GM21825 (cell line): ENCODE measurements around the gene MARCKS.

Source experiments
- ATAC-seq: cut with Tn5 transposase; IDR thresholded peaks from one replicate; pipeline ENCODE4 v1.9.1; 2021; ENCODE audit warnings: mild to moderate bottlenecking, moderate library complexity; ENCODE audit not compliant: unreplicated experiment

Gene MARCKS

GRCh38 chr6:113856625-113857555 lies at the start of gene MARCKS:
Gene MARCKS, plus strand, starts transcription at chr6:113857345. Its CDS starts 401 bp downstream, at chr6:113857746.
- ATAC-seq: peak; percentile 40

GRCh38 chr6:113809826-113810225 lies 47.3 kb upstream of the MARCKS start:
- peak; percentile 63 for ATAC-seq

GRCh38 chr6:113813142-113813541 lies 44.0 kb upstream of the MARCKS start:
- ATAC-seq: no peak

- ATAC-seq: no peak
Measured at GRCh38 chr6:113818578-113818977, 38.6 kb upstream of the MARCKS start.

GRCh38 chr6:113819169-113819830 lies 37.8 kb upstream of the MARCKS start:
- ATAC-seq: no peak

- no peak for ATAC-seq
Measured at GRCh38 chr6:113820761-113821160, 36.4 kb upstream of the MARCKS start.

- no peak for ATAC-seq
Measured at GRCh38 chr6:113821445-113821844, 35.7 kb upstream of the MARCKS start.

- ATAC-seq: no peak
Measured at GRCh38 chr6:113823916-113824315, 33.2 kb upstream of the MARCKS start.

- no peak for ATAC-seq
Measured at GRCh38 chr6:113824411-113824810, 32.7 kb upstream of the MARCKS start.

- ATAC-seq: no peak
Measured at GRCh38 chr6:113824866-113825265, 32.3 kb upstream of the MARCKS start.

GRCh38 chr6:113825781-113826180 lies 31.4 kb upstream of the MARCKS start:
- no peak for ATAC-seq

GRCh38 chr6:113828984-113829695 lies 28.0 kb upstream of the MARCKS start:
- ATAC-seq: no peak

GRCh38 chr6:113829696-113830045 lies 27.5 kb upstream of the MARCKS start:
- no peak for ATAC-seq

- no peak for ATAC-seq
Measured at GRCh38 chr6:113830140-113830539, 27.0 kb upstream of the MARCKS start.

- ATAC-seq: no peak
Measured at GRCh38 chr6:113833537-113833936, 23.6 kb upstream of the MARCKS start.

- no peak for ATAC-seq
Measured at GRCh38 chr6:113837170-113837569, 20.0 kb upstream of the MARCKS start.

- ATAC-seq: no peak
Measured at GRCh38 chr6:113842165-113842564, 15.0 kb upstream of the MARCKS start.

- no peak for ATAC-seq
Measured at GRCh38 chr6:113843500-113844073, 13.6 kb upstream of the MARCKS start.

- ATAC-seq: no peak
Measured at GRCh38 chr6:113846577-113846976, 10.6 kb upstream of the MARCKS start.

- ATAC-seq: no peak
Measured at GRCh38 chr6:113847447-113847846, 9.7 kb upstream of the MARCKS start.

- ATAC-seq: no peak
Measured at GRCh38 chr6:113848280-113848679, 8.9 kb upstream of the MARCKS start.
